Brain pericyte (primary cell): ENCODE measurements around the gene GNAT2.

Experiments used
- DNase-seq: peaks from one replicate; pipeline ENCODE4 v3.0.0-alpha.2; 2012; ENCODE audit warnings: low read depth, low spot score

GNAT2 gene

GRCh38 chr1:109610609-109611307, 8.7 kb downstream of the GNAT2 start:
- no peak for DNase-seq

GRCh38 chr1:109609881-109610280, 9.5 kb downstream of the GNAT2 start:
- DNase-seq: no peak

- no peak for DNase-seq
Observed at GRCh38 chr1:109605381-109605780, 14.0 kb downstream of the GNAT2 start.

GRCh38 chr1:109603229-109603628, 16.2 kb downstream of the GNAT2 start:
- DNase-seq: no peak

GRCh38 chr1:109598655-109599054, 20.8 kb downstream of the GNAT2 start:
- no peak for DNase-seq

GRCh38 chr1:109598156-109598555, 21.3 kb downstream of the GNAT2 start:
- no peak for DNase-seq

GRCh38 chr1:109595531-109595930, 23.9 kb downstream of the GNAT2 start:
- no peak for DNase-seq

GRCh38 chr1:109592916-109593315, 26.5 kb downstream of the GNAT2 start:
- no peak for DNase-seq

GRCh38 chr1:109589679-109590078, 29.7 kb downstream of the GNAT2 start:
- DNase-seq: no peak

GRCh38 chr1:109589177-109589576, 30.2 kb downstream of the GNAT2 start:
- no peak for DNase-seq

- no peak for DNase-seq
Observed at GRCh38 chr1:109586055-109586454, 33.4 kb downstream of the GNAT2 start.

GRCh38 chr1:109584766-109585165, 34.6 kb downstream of the GNAT2 start:
- no peak for DNase-seq

- no peak for DNase-seq
Observed at GRCh38 chr1:109582021-109582420, 37.4 kb downstream of the GNAT2 start.

GRCh38 chr1:109579491-109579890, 39.9 kb downstream of the GNAT2 start:
- DNase-seq: no peak

GRCh38 chr1:109578947-109579443, 40.4 kb downstream of the GNAT2 start:
- DNase-seq: no peak

GRCh38 chr1:109573785-109574184, 45.6 kb downstream of the GNAT2 start:
- DNase-seq: no peak

- DNase-seq: no peak
Observed at GRCh38 chr1:109570414-109570813, 49.0 kb downstream of the GNAT2 start.

GRCh38 chr1:109569323-109569722, 50.1 kb downstream of the GNAT2 start:
- DNase-seq: no peak

- no peak for DNase-seq
Observed at GRCh38 chr1:109567877-109568672, 51.3 kb downstream of the GNAT2 start.

GRCh38 chr1:109566982-109567381, 52.4 kb downstream of the GNAT2 start:
- DNase-seq: no peak

- no peak for DNase-seq
Observed at GRCh38 chr1:109565241-109565640, 54.2 kb downstream of the GNAT2 start.

GRCh38 chr1:109564194-109564878, 55.1 kb downstream of the GNAT2 start:
- DNase-seq: no peak
